Measurements from ENCODE around the gene EEF1E1.
A peak's percentile ranks its signal among the peaks of the same experiment; 100 is the strongest.

Gene EEF1E1

GRCh38 chr6:8103726-8104125 is 1.4 kb upstream of the EEF1E1 start:
- H3K36me3 ChIP-seq, result peaks cover 0 to 23% (median 21%) of the 10 kb centered on the region in 11 experiments; a peak in 19 of 22 replicates
- no peaks in the 10 kb centered on the region for H3K27me3 ChIP-seq
- H3K9ac ChIP-seq, result no peak overlapping the region
- H3K4me1 ChIP-seq, result peaks cover 9 to 32% (median 19%) of the 10 kb centered on the region in 10 experiments
- no peak overlapping the region for H3K4me2 ChIP-seq
- H3K4me3 ChIP-seq, result no peak overlapping the region
- H4K20me1 ChIP-seq, result peaks cover 0 to 20% (median 3%) of the 10 kb centered on the region in 11 experiments; a peak in 6 of 22 replicates
- H3K27ac ChIP-seq, result no peak overlapping the region
- peaks cover 0 to 7% (median 0%) of the 10 kb centered on the region in 11 experiments; a peak in 5 of 22 replicates for H3K9me3 ChIP-seq (replicated peaks in 1 of 11)
- no peak for TF ChIP-seq Cebpa-rat (IDR thresholded peaks at IDR 0.05)

- no peak for TF ChIP-seq Cebpa-rat (IDR thresholded peaks at IDR 0.05)
- Histone ChIP-seq H3K9ac (no peak overlapping the region), H3K4me3 (peak overlapping the region in 6 of 10 experiments; percentile 19 to 97 (median 95); a peak in 9 of 20 replicates), H3K4me2 (peak overlapping the region; percentile 21 to 99 (median 74); a peak in 21 of 22 replicates), H3K36me3 (peaks cover 20 to 57% (median 52%) of the 10 kb centered on the region in 11 experiments), H3K27ac (no peak overlapping the region), H3K9me3 (replicated peaks in 1 of 11) (peaks cover 0 to 4% (median 0%) of the 10 kb centered on the region in 11 experiments; a peak in 1 of 22 replicates), H3K27me3 (no peaks in the 10 kb centered on the region), H3K4me1 (peaks cover 9 to 20% (median 18%) of the 10 kb centered on the region in 10 experiments), H4K20me1 (peaks cover 0 to 36% (median 8%) of the 10 kb centered on the region in 11 experiments; a peak in 7 of 22 replicates)
These were observed 2.0 kb downstream of the EEF1E1 start for GRCh38 chr6:8100159-8100854.

- Histone ChIP-seq H3K4me1 (peaks cover 0 to 10% (median under 1%) of the 10 kb centered on the region in 10 experiments; a peak in 11 of 20 replicates), H3K9ac (no peak overlapping the region), H3K4me2 (no peak overlapping the region), H3K27me3 (no peaks in the 10 kb centered on the region), H4K20me1 (peaks cover 0 to 7% (median 0%) of the 10 kb centered on the region in 11 experiments; a peak in 4 of 22 replicates), H3K4me3 (no peak overlapping the region), H3K9me3 (replicated peaks in 1 of 11) (peaks cover 32 to 48% (median 40%) of the 10 kb centered on the region in 11 experiments), H3K27ac (no peak overlapping the region), H3K36me3 (peaks cover 78 to 100% (median 97%) of the 10 kb centered on the region in 11 experiments)
- TF ChIP-seq Cebpa-rat (IDR thresholded peaks at IDR 0.05), result no peak
These were observed 11.7 kb downstream of the EEF1E1 start for GRCh38 chr6:8090650-8091049.

GRCh38 chr6:8088886-8089285 is 13.5 kb downstream of the EEF1E1 start:
- H4K20me1 ChIP-seq, result peaks cover 0 to 7% (median 0%) of the 10 kb centered on the region in 11 experiments; a peak in 2 of 22 replicates
- no peak for TF ChIP-seq Cebpa-rat (IDR thresholded peaks at IDR 0.05)
- peaks cover 32 to 48% (median 40%) of the 10 kb centered on the region in 11 experiments for H3K9me3 ChIP-seq (replicated peaks in 1 of 11)
- no peaks in the 10 kb centered on the region for H3K27me3 ChIP-seq
- peaks cover 0 to 27% (median 17%) of the 10 kb centered on the region in 10 experiments; a peak in 15 of 20 replicates for H3K4me1 ChIP-seq
- no peak overlapping the region for H3K4me2 ChIP-seq
- H3K4me3 ChIP-seq, result no peak overlapping the region
- H3K9ac ChIP-seq, result no peak overlapping the region
- peaks cover 62 to 100% (median 94%) of the 10 kb centered on the region in 11 experiments for H3K36me3 ChIP-seq
- no peak overlapping the region for H3K27ac ChIP-seq

GRCh38 chr6:8087870-8088754 is 14.2 kb downstream of the EEF1E1 start:
- Histone ChIP-seq H3K4me1 (peaks cover 0 to 35% (median 25%) of the 10 kb centered on the region in 10 experiments; a peak in 15 of 20 replicates), H3K27ac (no peak overlapping the region), H4K20me1 (peaks cover 0 to 7% (median 0%) of the 10 kb centered on the region in 11 experiments; a peak in 1 of 22 replicates), H3K4me3 (no peak overlapping the region; a peak in 2 of 20 replicates), H3K9me3 (replicated peaks in 1 of 11) (peaks cover 32 to 48% (median 40%) of the 10 kb centered on the region in 11 experiments), H3K27me3 (no peaks in the 10 kb centered on the region), H3K36me3 (peaks cover 59 to 100% (median 97%) of the 10 kb centered on the region in 11 experiments), H3K9ac (no peak overlapping the region), H3K4me2 (no peak overlapping the region)
- no peak for TF ChIP-seq Cebpa-rat (IDR thresholded peaks at IDR 0.05)

- Histone ChIP-seq H3K27ac (peak overlapping the region in 2 of 11 experiments; percentile 92 to 95; a peak in 2 of 22 replicates), H4K20me1 (peaks cover 0 to 2% (median 0%) of the 10 kb centered on the region in 11 experiments; a peak in 1 of 22 replicates), H3K9me3 (replicated peaks in 1 of 11) (peaks cover 32 to 44% (median 37%) of the 10 kb centered on the region in 11 experiments), H3K4me3 (no peak overlapping the region), H3K9ac (no peak overlapping the region), H3K4me2 (no peak overlapping the region), H3K27me3 (no peaks in the 10 kb centered on the region), H3K4me1 (peaks cover 0 to 48% (median 36%) of the 10 kb centered on the region in 10 experiments; a peak in 16 of 20 replicates), H3K36me3 (peaks cover 55 to 100% (median 95%) of the 10 kb centered on the region in 11 experiments)
- TF ChIP-seq Cebpa-rat (IDR thresholded peaks at IDR 0.05), result no peak
These were observed 15.5 kb downstream of the EEF1E1 start for GRCh38 chr6:8086755-8087306.

- Histone ChIP-seq H3K4me2 (peak overlapping the region in 7 of 11 experiments; percentile 27 to 85 (median 64); a peak in 12 of 22 replicates), H3K9ac (peak overlapping the region in 3 of 11 experiments; percentile 10 to 39 (median 39); a peak in 2 of 22 replicates), H3K9me3 (replicated peaks in 1 of 11) (peaks cover 21 to 30% (median 24%) of the 10 kb centered on the region in 11 experiments), H3K27me3 (no peaks in the 10 kb centered on the region), H3K36me3 (peaks cover 39 to 98% (median 83%) of the 10 kb centered on the region in 11 experiments), H3K27ac (peak overlapping the region in 8 of 11 experiments; percentile 30 to 95 (median 70); a peak in 14 of 22 replicates), H3K4me1 (peaks cover 0 to 65% (median 54%) of the 10 kb centered on the region in 10 experiments; a peak in 18 of 20 replicates), H3K4me3 (no peak overlapping the region), H4K20me1 (no peaks in the 10 kb centered on the region)
- peak in 3 of 11 experiments; percentile 20 to 55 (median 28); a peak in 3 of 22 replicates for TF ChIP-seq Cebpa-rat (IDR thresholded peaks at IDR 0.05)
These were observed 17.3 kb downstream of the EEF1E1 start for GRCh38 chr6:8085053-8085511.

- peak overlapping the region in 6 of 11 experiments; percentile 30 to 95 (median 90); a peak in 11 of 22 replicates for H3K27ac ChIP-seq
- H4K20me1 ChIP-seq, result no peaks in the 10 kb centered on the region
- no peak for TF ChIP-seq Cebpa-rat (IDR thresholded peaks at IDR 0.05)
- no peaks in the 10 kb centered on the region for H3K27me3 ChIP-seq
- H3K9me3 ChIP-seq (replicated peaks in 1 of 11), result peaks cover 17 to 27% (median 20%) of the 10 kb centered on the region in 11 experiments
- H3K36me3 ChIP-seq, result peaks cover 35 to 98% (median 81%) of the 10 kb centered on the region in 11 experiments
- peak overlapping the region in 5 of 11 experiments; percentile 33 to 85 (median 77); a peak in 9 of 22 replicates for H3K4me2 ChIP-seq
- peaks cover 0 to 70% (median 59%) of the 10 kb centered on the region in 10 experiments; a peak in 18 of 20 replicates for H3K4me1 ChIP-seq
- peak overlapping the region in 2 of 11 experiments; percentile 39; a peak in 1 of 22 replicates for H3K9ac ChIP-seq
- no peak overlapping the region for H3K4me3 ChIP-seq
These were observed 17.8 kb downstream of the EEF1E1 start for GRCh38 chr6:8084586-8084985.

Data from BLaER1 treated with 17β-estradiol and CSF1 and Interleukin-3, amounts not matched to agents 10 nM and 100 nM (cell line).